COLO668 (cell line): Measurements from ENCODE around the gene IMP4.

Experiments used
- DNase-seq: peaks from one replicate; lab custom pipeline; 2025; ENCODE audit not compliant: unreplicated experiment; lab: John Stamatoyannopoulos, UW

Gene IMP4

DNA sequence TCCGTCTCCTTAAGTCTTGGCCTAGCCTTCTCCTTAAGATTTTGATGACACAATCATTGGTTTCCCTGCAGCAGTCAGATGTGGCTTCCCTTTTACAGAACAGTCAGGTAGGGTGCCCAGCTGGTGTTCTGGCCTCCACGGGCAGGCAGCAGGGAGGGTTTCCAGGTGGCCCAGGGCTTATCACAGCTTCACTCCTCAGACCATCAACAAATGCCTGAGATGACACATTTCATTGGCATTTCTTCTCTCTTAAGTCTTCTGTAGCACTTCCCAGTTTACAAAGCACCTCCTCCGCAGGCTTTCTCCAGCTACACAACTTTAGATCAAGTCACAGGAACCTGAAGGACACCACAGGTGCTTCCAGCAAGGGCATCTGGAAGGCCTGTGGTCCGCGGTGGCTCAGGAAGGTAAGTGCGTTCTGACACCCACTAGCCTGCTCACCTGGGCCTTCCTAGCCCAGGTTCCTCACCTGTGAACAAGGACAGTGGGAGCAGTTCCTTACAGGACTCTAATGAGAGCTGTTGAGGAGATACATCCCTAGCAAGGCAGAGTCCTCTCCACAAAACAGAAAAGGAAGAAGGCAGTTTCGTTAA is 50.7 kb downstream of the IMP4 start:
- DNase-seq = no peak
